ENCODE results near the gene HES4. TPM values are rescaled to one million over a fixed set of nuclear protein-coding genes. Genes with fewer than 3 reads are reported as not detected.
A peak's percentile ranks its signal among the peaks of the same experiment; 100 is the strongest.

The HES4 gene
- total and polyA plus RNA-seq, 2 donors (not counting 1 experiment from before 2014, with no cell fraction given) = 0.49 to 2.0 TPM

- H4K20me1 ChIP-seq (ENCODE audit: control insufficient read depth, extremely low read depth, insufficient read depth, low read length) = no peaks in the 10 kb centered on the region
- no peaks in the 10 kb centered on the region for H3K9me3 ChIP-seq (ENCODE audit: control insufficient read depth, insufficient read depth, low read depth, low read length)
- no peaks in the 10 kb centered on the region for H3K79me2 ChIP-seq (ENCODE audit: control insufficient read depth, insufficient read depth, low read length)
- no peak overlapping the region for H3K4me3 ChIP-seq (replicated peaks in 1 of 4; ENCODE audit: control extremely low read depth in 1 of 4, insufficient read depth in 1 of 4, low read depth in 3 of 4, low read length in 4 of 4)
- no peak for TF ChIP-seq EZH2 (IDR thresholded peaks at IDR 0.05; ENCODE audit: low read length, missing control alignments)
- TF ChIP-seq, protein P1, sequence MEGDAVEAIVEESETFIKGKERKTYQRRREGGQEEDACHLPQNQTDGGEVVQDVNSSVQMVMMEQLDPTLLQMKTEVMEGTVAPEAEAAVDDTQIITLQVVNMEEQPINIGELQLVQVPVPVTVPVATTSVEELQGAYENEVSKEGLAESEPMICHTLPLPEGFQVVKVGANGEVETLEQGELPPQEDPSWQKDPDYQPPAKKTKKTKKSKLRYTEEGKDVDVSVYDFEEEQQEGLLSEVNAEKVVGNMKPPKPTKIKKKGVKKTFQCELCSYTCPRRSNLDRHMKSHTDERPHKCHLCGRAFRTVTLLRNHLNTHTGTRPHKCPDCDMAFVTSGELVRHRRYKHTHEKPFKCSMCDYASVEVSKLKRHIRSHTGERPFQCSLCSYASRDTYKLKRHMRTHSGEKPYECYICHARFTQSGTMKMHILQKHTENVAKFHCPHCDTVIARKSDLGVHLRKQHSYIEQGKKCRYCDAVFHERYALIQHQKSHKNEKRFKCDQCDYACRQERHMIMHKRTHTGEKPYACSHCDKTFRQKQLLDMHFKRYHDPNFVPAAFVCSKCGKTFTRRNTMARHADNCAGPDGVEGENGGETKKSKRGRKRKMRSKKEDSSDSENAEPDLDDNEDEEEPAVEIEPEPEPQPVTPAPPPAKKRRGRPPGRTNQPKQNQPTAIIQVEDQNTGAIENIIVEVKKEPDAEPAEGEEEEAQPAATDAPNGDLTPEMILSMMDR (conservative IDR thresholded peaks at IDR 0.05 in 1 of 2, IDR thresholded peaks at IDR 0.05 in 1 of 2; ENCODE audit: low read depth in 1 of 2, low read length in 2 of 2) = no peak
- no peak overlapping the region for H3K4me2 ChIP-seq (ENCODE audit: extremely low read depth, insufficient read depth, low read length)
- no peaks in the 10 kb centered on the region for H3K27me3 ChIP-seq (ENCODE audit: control insufficient read depth, insufficient read depth, low read length)
- H3K4me1 ChIP-seq (ENCODE audit: control insufficient read depth, extremely low read depth, insufficient read depth, low read length) = peaks cover 5% of the 10 kb centered on the region
- H2AFZ ChIP-seq (ENCODE audit: low read length) = no peak overlapping the region
- H3K9ac ChIP-seq (ENCODE audit: insufficient read depth, low read length) = no peak overlapping the region
- no peak for DNase-seq (ENCODE audit: low read depth in 2 of 2)
- no peak overlapping the region for H3K27ac ChIP-seq (ENCODE audit: insufficient read depth, low read length)
- H3K36me3 ChIP-seq (ENCODE audit: control insufficient read depth, insufficient read depth, low read length) = peaks cover 9% of the 10 kb centered on the region
These were observed 22.6 kb upstream of the HES4 start for GRCh38 chr1:1022302-1023009.

DNA sequence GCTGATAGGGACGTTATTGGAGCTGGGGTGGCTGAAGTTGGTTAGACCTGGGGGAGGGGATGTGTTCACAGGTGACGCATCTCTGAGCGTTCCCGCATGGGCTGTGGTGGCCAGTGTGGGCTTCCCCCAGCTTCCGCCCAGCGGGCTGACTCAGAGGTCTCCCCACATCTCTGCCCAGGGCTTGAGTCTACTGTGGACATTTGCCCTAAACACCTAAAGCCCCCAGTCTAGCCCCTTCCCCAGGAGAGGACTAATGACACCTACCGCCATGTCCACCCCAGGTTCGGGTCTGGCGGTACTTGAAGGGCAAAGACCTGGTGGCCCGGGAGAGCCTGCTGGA lies 22.0 kb upstream of the HES4 start:
- Histone ChIP-seq H4K20me1 (ENCODE audit: control insufficient read depth, extremely low read depth, insufficient read depth, low read length) (no peaks in the 10 kb centered on the region), H3K9ac (ENCODE audit: insufficient read depth, low read length) (no peak overlapping the region), H3K4me1 (ENCODE audit: control insufficient read depth, extremely low read depth, insufficient read depth, low read length) (peaks cover 5% of the 10 kb centered on the region), H3K4me3 (replicated peaks in 1 of 4; ENCODE audit: control extremely low read depth in 1 of 4, insufficient read depth in 1 of 4, low read depth in 3 of 4, low read length in 4 of 4) (no peak overlapping the region), H3K4me2 (ENCODE audit: extremely low read depth, insufficient read depth, low read length) (no peak overlapping the region), H3K27ac (ENCODE audit: insufficient read depth, low read length) (no peak overlapping the region), H3K79me2 (ENCODE audit: control insufficient read depth, insufficient read depth, low read length) (no peaks in the 10 kb centered on the region), H3K36me3 (ENCODE audit: control insufficient read depth, insufficient read depth, low read length) (peaks cover 9% of the 10 kb centered on the region), H3K27me3 (ENCODE audit: control insufficient read depth, insufficient read depth, low read length) (no peaks in the 10 kb centered on the region), H2AFZ (ENCODE audit: low read length) (no peak overlapping the region), H3K9me3 (ENCODE audit: control insufficient read depth, insufficient read depth, low read depth, low read length) (no peaks in the 10 kb centered on the region)
- TF ChIP-seq EZH2 (IDR thresholded peaks at IDR 0.05; ENCODE audit: low read length, missing control alignments) = no peak
- DNase-seq (ENCODE audit: low read depth in 2 of 2) = peak in 1 of 2 donors; percentile 86

DNA sequence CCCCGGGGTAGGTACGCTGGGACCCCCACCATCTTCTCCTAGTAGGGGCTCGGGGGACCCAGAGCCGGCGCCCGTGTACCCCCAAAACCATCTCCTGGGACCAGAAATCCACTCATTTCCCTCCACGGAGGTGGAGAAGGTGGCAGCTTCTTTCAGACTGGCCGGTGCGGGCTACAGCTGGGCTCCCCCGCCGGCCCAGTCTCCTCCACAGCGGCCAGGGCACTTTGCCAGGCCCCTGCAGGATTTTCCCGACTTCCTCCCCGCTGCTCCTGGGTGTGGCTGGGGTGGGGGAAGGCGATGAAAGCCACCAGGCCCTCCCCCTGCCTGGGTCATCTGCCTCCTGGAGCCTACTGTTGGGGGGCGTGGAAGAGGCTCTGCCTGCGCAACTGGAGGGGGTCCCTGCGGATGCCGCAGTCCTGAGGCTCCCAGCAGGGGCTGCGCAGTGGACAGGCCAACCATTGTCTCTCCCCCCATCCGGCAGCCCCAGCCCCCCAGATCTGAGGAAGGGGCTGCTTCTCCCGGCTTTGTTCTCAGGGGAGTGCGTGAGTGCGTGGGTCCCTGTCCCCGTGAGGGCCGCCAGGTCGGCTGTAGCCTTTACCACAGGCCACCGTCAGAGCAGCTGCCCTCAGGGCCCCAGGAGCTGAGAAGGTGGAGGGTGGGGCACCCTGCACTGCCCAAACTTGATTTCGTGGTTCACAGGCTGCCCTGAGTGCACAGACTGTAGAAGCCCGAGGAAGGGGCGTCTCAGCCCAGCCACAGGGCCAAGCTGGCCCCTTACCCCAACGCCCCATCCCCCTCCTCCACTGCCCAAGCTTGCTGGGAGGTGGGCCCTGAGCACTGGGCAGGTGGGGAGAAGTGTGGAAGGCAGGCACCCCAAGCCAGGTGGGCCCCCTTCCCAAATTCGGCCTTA lies 21.4 kb upstream of the HES4 start:
- peak; percentile 70 to 84 for DNase-seq (ENCODE audit: low read depth in 2 of 2)
- H3K4me3 ChIP-seq (replicated peaks in 1 of 4; ENCODE audit: control extremely low read depth in 1 of 4, insufficient read depth in 1 of 4, low read depth in 3 of 4, low read length in 4 of 4) = peak overlapping the region; percentile 13 to 61 (median 46)
- peaks cover 9% of the 10 kb centered on the region for H3K36me3 ChIP-seq (ENCODE audit: control insufficient read depth, insufficient read depth, low read length)
- no peaks in the 10 kb centered on the region for H3K79me2 ChIP-seq (ENCODE audit: control insufficient read depth, insufficient read depth, low read length)
- H3K27me3 ChIP-seq (ENCODE audit: control insufficient read depth, insufficient read depth, low read length) = no peaks in the 10 kb centered on the region
- H4K20me1 ChIP-seq (ENCODE audit: control insufficient read depth, extremely low read depth, insufficient read depth, low read length) = no peaks in the 10 kb centered on the region
- peak overlapping the region; percentile 32 for H3K27ac ChIP-seq (ENCODE audit: insufficient read depth, low read length)
- no peaks in the 10 kb centered on the region for H3K9me3 ChIP-seq (ENCODE audit: control insufficient read depth, insufficient read depth, low read depth, low read length)
- H2AFZ ChIP-seq (ENCODE audit: low read length) = no peak overlapping the region
- H3K9ac ChIP-seq (ENCODE audit: insufficient read depth, low read length) = peak overlapping the region; percentile 30
- TF ChIP-seq EZH2 (IDR thresholded peaks at IDR 0.05; ENCODE audit: low read length, missing control alignments) = no peak
- TF ChIP-seq, protein P1 (conservative IDR thresholded peaks at IDR 0.05 in 1 of 2, IDR thresholded peaks at IDR 0.05 in 1 of 2; ENCODE audit: low read depth in 1 of 2, low read length in 2 of 2) = no peak
- peaks cover 5% of the 10 kb centered on the region for H3K4me1 ChIP-seq (ENCODE audit: control insufficient read depth, extremely low read depth, insufficient read depth, low read length)
- H3K4me2 ChIP-seq (ENCODE audit: extremely low read depth, insufficient read depth, low read length) = peak overlapping the region; percentile 40

Data from fibroblast of lung (primary cell).